Natural killer cell treated with Interleukin-12 subunit alpha and Interleukin-12 subunit beta and Interleukin-15 and Interleukin-18, amount 100 ng/mL, for 72 hours (primary cell): ENCODE results near the gene PTPRN2. TPM values are rescaled to one million over a fixed set of nuclear protein-coding genes. Genes with fewer than 3 reads are reported as not detected.

Experiments used
- ATAC-seq, 2 donors: fragments of 150-1000 bp; cut with Tn5 transposase in 1 of 2; sonication (Bioruptor Pico), chemical (Tn5 transposase) in 1 of 2; 2 replicates each; pipeline ENCODE4 v1.10.0; 2021
- DNase-seq: peaks from one replicate; pipeline ENCODE4 v3.0.0; 2022; ENCODE audit warnings: low spot score
- H3K27ac Mint-ChIP-seq, 2 donors: 1 replicate in 1 of 2; 2 replicates in 1 of 2; pipeline ENCODE4 v1.8.0; 2022; ENCODE audit warnings: mixed read lengths in 2 of 2, mild to moderate bottlenecking in 1 of 2, moderate library complexity in 1 of 2
- H3K27me3 Mint-ChIP-seq, 2 donors: 1 replicate in 1 of 2; 2 replicates in 1 of 2; pipeline ENCODE4 v1.8.0; 2022; ENCODE audit warnings: mixed read lengths in 2 of 2
- H3K36me3 Mint-ChIP-seq: one replicate; pipeline ENCODE4 v1.8.0; 2022; ENCODE audit warnings: mixed read lengths
- H3K4me1 Mint-ChIP-seq, 2 donors: 1 replicate in 1 of 2; 2 replicates in 1 of 2; pipeline ENCODE4 v1.8.0; 2022; ENCODE audit warnings: low read depth in 2 of 2, mixed read lengths in 2 of 2, mild to moderate bottlenecking in 1 of 2
- H3K4me3 Mint-ChIP-seq: one replicate; pipeline ENCODE4 v1.8.0; 2022; ENCODE audit warnings: mixed read lengths
- H3K9me3 Mint-ChIP-seq: 2 replicates; pipeline ENCODE4 v1.8.0; 2022; ENCODE audit warnings: mixed read lengths
- total RNA-seq, 2 donors: library from RNA; stranded (reverse); gene quantifications; one replicate each; pipeline ENCODE4 v1.2.3, GENCODE V29; 2022

PTPRN2 gene
- total RNA-seq, 2 donors from 2014 or later = 0.17 to 0.74 TPM

GRCh38 chr7:158110034-158110590 is 477.5 kb downstream of the PTPRN2 start:
- Mint-ChIP-seq H3K36me3 (no peaks in the 10 kb centered on the region), H3K4me1 (no peaks in the 10 kb centered on the region), H3K9me3 (peaks cover 17% of the 10 kb centered on the region), H3K4me3 (no peak overlapping the region), H3K27ac (no peak overlapping the region), H3K27me3 (no peaks in the 10 kb centered on the region)
- ATAC-seq (no peak), DNase-seq (no peak)

- Mint-ChIP-seq H3K27me3 (no peaks in the 10 kb centered on the region), H3K9me3 (peaks cover 14% of the 10 kb centered on the region), H3K27ac (no peak overlapping the region), H3K36me3 (no peaks in the 10 kb centered on the region), H3K4me3 (no peak overlapping the region), H3K4me1 (no peaks in the 10 kb centered on the region)
- ATAC-seq = no peak
- no peak for DNase-seq
These were observed 478.1 kb downstream of the PTPRN2 start for GRCh38 chr7:158109364-158110033.

- Mint-ChIP-seq H3K27ac (no peak overlapping the region), H3K4me1 (no peaks in the 10 kb centered on the region), H3K36me3 (no peaks in the 10 kb centered on the region), H3K27me3 (no peaks in the 10 kb centered on the region), H3K9me3 (peaks cover 14% of the 10 kb centered on the region), H3K4me3 (no peak overlapping the region)
- DNase-seq (no peak), ATAC-seq (no peak)
These were observed 478.9 kb downstream of the PTPRN2 start for GRCh38 chr7:158108646-158109293.

GRCh38 chr7:158107806-158108205 is 479.8 kb downstream of the PTPRN2 start:
- Mint-ChIP-seq H3K36me3 (no peaks in the 10 kb centered on the region), H3K4me3 (no peak overlapping the region), H3K27me3 (no peaks in the 10 kb centered on the region), H3K4me1 (no peaks in the 10 kb centered on the region), H3K9me3 (peaks cover 7% of the 10 kb centered on the region), H3K27ac (no peak overlapping the region)
- DNase-seq (no peak), ATAC-seq (no peak)

GRCh38 chr7:158106272-158106671 is 481.4 kb downstream of the PTPRN2 start:
- H3K4me1 Mint-ChIP-seq = no peaks in the 10 kb centered on the region
- peaks cover 4% of the 10 kb centered on the region for H3K9me3 Mint-ChIP-seq
- no peaks in the 10 kb centered on the region for H3K36me3 Mint-ChIP-seq
- H3K4me3 Mint-ChIP-seq = no peak overlapping the region
- ATAC-seq (no peak), DNase-seq (no peak)
- no peak overlapping the region for H3K27ac Mint-ChIP-seq
- H3K27me3 Mint-ChIP-seq = no peaks in the 10 kb centered on the region

- DNase-seq = no peak
- peak in 1 of 2 donors; percentile 7 for ATAC-seq
- H3K36me3 Mint-ChIP-seq = peaks cover 5% of the 10 kb centered on the region
- no peaks in the 10 kb centered on the region for H3K4me1 Mint-ChIP-seq
- no peaks in the 10 kb centered on the region for H3K27me3 Mint-ChIP-seq
- no peak overlapping the region for H3K4me3 Mint-ChIP-seq
- H3K27ac Mint-ChIP-seq = no peak overlapping the region
- peaks cover 11% of the 10 kb centered on the region for H3K9me3 Mint-ChIP-seq
These were observed 484.2 kb downstream of the PTPRN2 start for GRCh38 chr7:158103378-158103777.

GRCh38 chr7:158102897-158103296 is 484.7 kb downstream of the PTPRN2 start:
- H3K27me3 Mint-ChIP-seq = no peaks in the 10 kb centered on the region
- H3K27ac Mint-ChIP-seq = no peak overlapping the region
- H3K36me3 Mint-ChIP-seq = peaks cover 5% of the 10 kb centered on the region
- ATAC-seq (no peak), DNase-seq (no peak)
- no peaks in the 10 kb centered on the region for H3K4me1 Mint-ChIP-seq
- H3K9me3 Mint-ChIP-seq = peaks cover 11% of the 10 kb centered on the region
- no peak overlapping the region for H3K4me3 Mint-ChIP-seq

GRCh38 chr7:158101821-158102450 is 485.7 kb downstream of the PTPRN2 start:
- H3K27ac Mint-ChIP-seq = no peak overlapping the region

GRCh38 chr7:158098125-158099030 is 489.2 kb downstream of the PTPRN2 start:
- H3K9me3 Mint-ChIP-seq = peaks cover 11% of the 10 kb centered on the region
- ATAC-seq (peak in 1 of 2 donors; percentile 27), DNase-seq (no peak)
- no peaks in the 10 kb centered on the region for H3K4me1 Mint-ChIP-seq
- peaks cover 5% of the 10 kb centered on the region for H3K36me3 Mint-ChIP-seq
- no peak overlapping the region for H3K4me3 Mint-ChIP-seq
- H3K27me3 Mint-ChIP-seq = no peaks in the 10 kb centered on the region
- no peak overlapping the region for H3K27ac Mint-ChIP-seq

More at GRCh38 chr7:158101821-158102450, 485.7 kb downstream of the PTPRN2 start:
- no peak overlapping the region for H3K4me3 Mint-ChIP-seq
- peaks cover 5% of the 10 kb centered on the region for H3K36me3 Mint-ChIP-seq
- no peak for DNase-seq
- ATAC-seq = peak in 1 of 2 donors; percentile 24
- H3K4me1 Mint-ChIP-seq = no peaks in the 10 kb centered on the region
- no peaks in the 10 kb centered on the region for H3K27me3 Mint-ChIP-seq
- peaks cover 11% of the 10 kb centered on the region for H3K9me3 Mint-ChIP-seq

- peaks cover 5% of the 10 kb centered on the region for H3K36me3 Mint-ChIP-seq
- peaks cover 11% of the 10 kb centered on the region for H3K9me3 Mint-ChIP-seq
- H3K27me3 Mint-ChIP-seq = no peaks in the 10 kb centered on the region
- DNase-seq (no peak), ATAC-seq (peak in 1 of 2 donors; percentile 43)
- no peak overlapping the region for H3K4me3 Mint-ChIP-seq
- no peaks in the 10 kb centered on the region for H3K4me1 Mint-ChIP-seq
- no peak overlapping the region for H3K27ac Mint-ChIP-seq
These were observed 490.0 kb downstream of the PTPRN2 start for GRCh38 chr7:158097453-158098124.

GRCh38 chr7:158097106-158097452 is 490.5 kb downstream of the PTPRN2 start:
- H3K9me3 Mint-ChIP-seq = peaks cover 11% of the 10 kb centered on the region
- no peak overlapping the region for H3K4me3 Mint-ChIP-seq
- ATAC-seq = no peak
- no peaks in the 10 kb centered on the region for H3K27me3 Mint-ChIP-seq
- no peak for DNase-seq
- H3K27ac Mint-ChIP-seq = no peak overlapping the region
- H3K4me1 Mint-ChIP-seq = no peaks in the 10 kb centered on the region
- H3K36me3 Mint-ChIP-seq = peaks cover 5% of the 10 kb centered on the region

GRCh38 chr7:158096582-158096981 is 491.0 kb downstream of the PTPRN2 start:
- H3K4me1 Mint-ChIP-seq = no peaks in the 10 kb centered on the region
- DNase-seq (no peak), ATAC-seq (peak in 1 of 2 donors; percentile 45)
- H3K27me3 Mint-ChIP-seq = no peaks in the 10 kb centered on the region
- no peak overlapping the region for H3K4me3 Mint-ChIP-seq
- H3K36me3 Mint-ChIP-seq = peaks cover 5% of the 10 kb centered on the region
- H3K27ac Mint-ChIP-seq = no peak overlapping the region
- H3K9me3 Mint-ChIP-seq = peaks cover 11% of the 10 kb centered on the region

GRCh38 chr7:158094671-158095226 is 492.9 kb downstream of the PTPRN2 start:
- no peak for ATAC-seq
- Mint-ChIP-seq H3K4me3 (no peak overlapping the region), H3K4me1 (no peaks in the 10 kb centered on the region), H3K36me3 (peaks cover 3% of the 10 kb centered on the region), H3K9me3 (peaks cover 4% of the 10 kb centered on the region), H3K27me3 (no peaks in the 10 kb centered on the region), H3K27ac (no peak overlapping the region)
- DNase-seq = no peak
